NCI-H146 treated with DMSO at 0.1 percent for 48 hours (cell line): ENCODE measurements around the gene FLOT1.

Source experiments
- DNase-seq: peaks from one replicate; lab custom pipeline; 2025; ENCODE audit not compliant: unreplicated experiment; lab: John Stamatoyannopoulos, UW

The FLOT1 gene

GRCh38 chr6:30705620-30706019, 36.9 kb downstream of the FLOT1 start:
- no peak for DNase-seq

DNA sequence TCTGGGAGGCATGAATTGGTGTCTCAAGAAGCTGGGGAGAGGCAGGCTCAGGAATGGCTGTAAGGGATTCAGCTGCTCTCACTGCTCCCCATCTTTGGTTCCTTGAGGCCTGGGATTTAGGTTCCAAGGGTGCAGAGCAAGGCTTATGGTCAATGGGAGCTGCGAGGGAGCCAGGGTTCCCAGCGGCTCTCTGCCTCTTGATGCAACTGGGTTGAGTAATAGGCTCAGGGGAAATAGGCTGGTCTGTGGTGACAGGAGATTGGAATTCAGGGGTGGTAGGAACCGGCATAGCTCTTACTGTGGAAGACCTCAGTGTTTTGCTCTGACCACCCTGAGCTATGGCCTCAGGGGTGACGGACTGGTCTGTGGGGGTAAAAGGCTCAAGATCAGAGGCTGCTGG, 38.7 kb downstream of the FLOT1 start:
- no peak for DNase-seq

DNA sequence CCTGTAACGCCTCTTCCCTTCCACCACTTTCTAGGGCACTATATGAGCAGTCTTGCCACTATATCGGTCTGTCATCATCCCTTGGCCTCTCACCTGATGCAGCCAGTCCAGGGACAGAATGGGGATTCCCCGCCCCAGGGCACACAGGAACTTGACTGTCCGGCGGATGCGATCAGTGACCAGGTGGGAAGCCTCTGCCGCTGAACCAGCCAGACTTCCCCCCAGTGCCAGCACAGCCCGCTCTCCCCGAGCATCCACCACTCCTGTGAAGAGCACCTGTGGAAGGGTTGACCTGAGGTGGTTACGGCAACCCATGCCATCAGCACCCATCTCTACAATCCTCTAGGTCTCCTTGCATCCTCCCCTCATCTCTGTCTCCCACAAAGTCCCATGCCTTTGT, 39.5 kb downstream of the FLOT1 start:
- DNase-seq = no peak

- no peak for DNase-seq
Observed at GRCh38 chr6:30700340-30700739, 42.1 kb downstream of the FLOT1 start.

GRCh38 chr6:30696432-30696831, 46.1 kb downstream of the FLOT1 start:
- DNase-seq = no peak

- DNase-seq = peak; percentile 64
Observed at GRCh38 chr6:30691208-30691847, 51.2 kb downstream of the FLOT1 start.

DNA sequence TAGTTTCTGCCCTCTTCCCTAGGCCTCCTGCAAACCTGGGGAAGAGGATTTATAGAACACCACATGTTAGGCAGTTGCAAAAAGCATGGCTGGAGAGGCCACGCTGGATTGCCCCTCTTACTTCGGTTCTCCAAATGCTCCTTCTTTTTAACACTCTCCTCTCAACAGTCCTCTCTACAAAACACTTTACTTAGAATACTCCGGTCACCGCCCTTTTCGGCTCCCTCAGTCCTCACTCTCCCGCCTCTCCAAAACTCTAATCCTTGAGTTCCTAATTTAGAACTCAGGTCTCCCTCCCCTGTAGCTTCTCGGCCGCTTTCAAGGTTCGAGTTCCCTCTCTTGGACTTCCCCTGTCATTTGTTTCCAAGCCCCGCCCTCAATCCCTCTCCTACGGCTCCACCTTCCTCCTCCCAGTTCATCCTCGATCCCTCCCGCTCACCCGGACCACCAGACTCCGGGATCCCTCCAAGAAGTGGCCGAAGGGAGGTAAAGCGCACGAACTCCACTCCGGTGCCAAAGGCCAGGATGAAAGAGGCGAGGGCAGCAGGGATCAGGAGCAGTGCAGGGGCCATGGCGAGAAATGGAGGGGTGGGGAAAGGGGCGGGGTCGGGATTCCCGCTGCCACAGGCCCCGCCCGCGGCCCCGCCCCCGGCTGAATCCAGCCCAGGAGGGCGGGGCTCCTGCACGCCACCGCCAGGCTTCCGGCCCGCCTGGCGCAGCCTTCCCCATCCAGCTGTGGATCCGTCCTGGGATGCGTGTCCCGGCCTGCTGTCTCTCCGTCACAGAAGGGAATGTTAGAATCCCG, 51.9 kb downstream of the FLOT1 start, which contains the start of gene NRM:
TSS of gene NRM (minus strand) at position 582 of the 805 bp plus-strand sequence. CDS start at position 572, 10 bp downstream.
- DNase-seq = peak; percentile 90

DNA sequence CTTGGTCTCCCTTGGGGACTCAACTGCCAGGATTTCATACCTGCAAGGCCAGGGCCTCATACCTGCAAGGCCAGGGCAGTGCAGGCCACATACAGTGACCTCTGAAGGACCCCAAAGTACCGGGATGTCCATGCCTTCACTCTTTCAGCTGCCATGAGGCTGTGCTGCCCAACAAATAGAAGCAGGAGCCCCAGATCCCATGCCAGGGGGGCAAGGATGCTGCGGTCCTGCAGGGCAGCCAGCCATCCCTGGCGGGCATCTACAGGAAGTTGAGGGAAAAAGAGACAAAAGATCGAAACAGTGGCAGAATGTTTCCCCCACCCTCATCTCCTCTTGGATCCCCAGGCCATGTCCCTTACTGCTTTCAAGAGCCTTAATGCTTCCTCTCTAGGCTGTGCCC, 52.5 kb downstream of the FLOT1 start:
- DNase-seq = no peak

- no peak for DNase-seq
Observed at GRCh38 chr6:30689022-30689865, 53.2 kb downstream of the FLOT1 start.

DNA sequence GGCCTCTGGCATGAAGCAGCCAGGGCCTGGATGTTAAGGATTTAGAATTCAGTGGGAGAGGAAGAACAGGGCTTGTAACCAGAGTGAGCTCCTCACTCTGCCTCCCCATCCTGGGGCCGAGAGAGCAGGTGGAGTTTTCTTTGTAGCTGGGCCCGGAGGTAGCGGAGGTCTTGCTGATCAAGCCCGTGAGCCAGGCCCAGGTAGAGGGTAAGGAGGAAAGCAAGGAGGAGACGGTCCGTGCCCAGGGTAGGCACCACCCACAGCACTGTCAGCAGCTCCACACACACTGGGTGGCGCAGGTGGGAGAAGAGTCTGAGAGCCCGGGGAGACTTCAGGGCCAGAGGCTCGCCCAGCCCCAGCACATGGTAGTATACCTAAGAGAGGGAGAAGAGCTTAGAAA, 53.9 kb downstream of the FLOT1 start:
- DNase-seq = no peak

DNA sequence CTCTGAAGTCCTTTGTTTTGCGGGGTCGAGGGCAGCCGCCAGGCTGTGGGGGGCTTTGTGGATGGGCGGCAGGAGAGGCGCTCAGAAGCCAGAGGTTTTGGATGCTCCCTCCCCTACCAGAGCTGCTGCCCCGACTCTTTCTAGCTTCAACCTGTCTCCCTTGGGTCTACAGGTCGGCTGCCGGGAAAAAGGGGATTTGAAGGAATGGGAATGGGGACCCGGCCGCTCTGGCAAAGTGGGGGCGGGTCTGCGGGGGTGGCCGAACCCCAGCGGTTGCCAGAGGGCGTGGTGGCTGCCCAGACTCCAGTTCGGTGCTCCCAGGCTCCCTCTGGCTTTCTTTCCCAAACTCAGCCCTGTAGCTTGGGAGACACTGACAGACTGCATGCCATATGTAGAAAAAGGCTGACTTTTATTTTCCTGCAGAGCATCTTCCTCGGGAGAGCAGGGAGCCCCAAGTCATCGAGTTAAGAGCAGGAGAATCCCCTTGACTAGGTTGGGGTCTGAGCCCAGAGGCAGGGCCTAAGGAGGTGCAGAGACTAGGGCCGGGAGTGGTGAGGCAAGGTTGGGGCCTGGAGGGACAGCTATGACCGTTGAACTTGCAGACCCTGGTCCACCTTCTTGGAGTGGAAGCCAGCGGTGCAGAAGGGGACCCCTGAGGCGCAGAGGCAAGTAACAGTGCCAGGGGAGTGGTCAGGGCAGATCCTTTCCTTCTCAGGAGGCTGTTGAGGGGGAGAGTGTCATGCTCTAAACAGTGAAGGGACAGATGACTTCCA, 54.6 kb downstream of the FLOT1 start:
- no peak for DNase-seq

DNA sequence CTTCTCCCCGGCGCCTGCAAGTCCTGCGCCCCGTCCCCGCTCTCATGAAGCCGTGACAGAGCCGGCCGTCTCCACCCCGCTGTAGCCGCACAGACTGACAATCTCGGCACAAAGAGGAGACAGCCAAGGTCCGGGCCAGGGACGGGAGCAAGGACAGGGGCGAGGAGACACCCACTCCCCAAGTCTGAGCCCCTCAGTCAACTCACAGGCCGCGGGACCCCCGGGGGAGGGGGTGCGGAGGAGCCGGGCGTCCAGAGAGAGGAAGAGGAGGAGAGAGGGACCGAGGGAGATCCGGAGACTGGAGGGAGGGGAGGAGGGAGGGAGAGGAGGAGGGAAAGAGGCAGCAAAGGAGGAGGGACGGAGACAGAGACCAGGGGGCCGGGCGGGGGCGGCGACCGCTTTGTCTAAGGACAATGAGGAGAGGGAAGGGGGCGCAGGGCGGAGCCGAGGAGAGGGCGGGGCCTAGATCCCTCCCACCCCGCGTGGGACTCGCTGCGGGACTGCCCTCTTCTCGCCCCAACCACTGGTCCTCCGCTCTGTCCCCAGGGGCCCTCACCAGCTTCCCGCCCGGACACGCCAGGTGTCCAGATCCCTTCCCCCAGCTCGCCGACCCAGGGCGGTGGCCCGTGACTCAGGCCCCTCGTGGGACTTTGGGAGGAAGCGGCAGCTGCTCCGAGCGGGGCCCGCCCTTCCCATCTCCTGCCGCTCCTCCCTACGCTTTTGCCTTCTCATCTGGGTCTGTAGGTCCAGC, 55.4 kb downstream of the FLOT1 start:
- DNase-seq = peak; percentile 75

- DNase-seq = no peak
Observed at GRCh38 chr6:30686009-30686907, 56.2 kb downstream of the FLOT1 start, which contains the start of gene PPP1R18. PPP1R18 (minus strand) TSS chr6:30686645; CDS start chr6:30686018, 627 bp downstream.

DNA sequence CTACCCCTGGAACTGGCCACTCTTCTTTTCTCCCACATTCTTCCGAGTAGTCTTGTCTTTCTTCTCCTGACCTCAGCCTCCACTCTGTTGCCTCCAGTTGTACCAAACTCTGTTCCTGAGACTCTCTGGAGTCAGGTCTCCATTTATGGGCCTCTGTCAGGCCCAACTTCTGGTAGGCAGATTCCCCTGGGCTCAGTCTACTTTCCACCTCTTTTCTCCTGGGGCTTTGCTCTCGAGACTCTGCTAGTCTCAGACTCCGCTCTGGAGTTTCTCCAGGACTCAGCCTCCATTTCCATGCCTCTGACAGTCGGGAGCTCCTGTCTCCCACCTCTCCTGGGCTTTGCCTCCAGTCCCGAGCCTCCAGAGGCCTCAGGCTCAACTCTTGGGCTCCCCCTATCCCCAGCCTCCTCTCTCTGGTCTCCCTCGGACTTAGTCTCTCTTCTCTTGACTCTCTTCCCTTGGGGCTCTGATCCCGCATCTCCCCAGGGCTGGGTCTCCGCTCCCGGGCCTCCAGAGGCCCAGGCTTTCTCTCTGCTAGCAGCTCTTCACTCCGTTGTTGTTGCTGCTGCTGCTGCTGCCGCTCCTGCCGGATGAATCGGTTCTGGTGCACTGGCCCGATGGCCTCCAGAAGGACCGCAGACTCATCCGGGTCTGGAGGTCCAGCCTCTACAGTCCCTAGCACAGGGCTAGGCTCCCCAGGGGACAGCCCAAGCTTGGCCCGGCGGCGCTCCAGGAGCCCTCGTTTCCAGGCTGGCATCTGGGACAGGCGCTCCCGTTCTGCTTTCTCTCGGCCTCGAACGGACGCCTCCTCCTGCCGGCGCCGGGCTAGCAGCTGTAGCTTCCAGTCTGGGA, 57.1 kb downstream of the FLOT1 start:
- no peak for DNase-seq

DNA sequence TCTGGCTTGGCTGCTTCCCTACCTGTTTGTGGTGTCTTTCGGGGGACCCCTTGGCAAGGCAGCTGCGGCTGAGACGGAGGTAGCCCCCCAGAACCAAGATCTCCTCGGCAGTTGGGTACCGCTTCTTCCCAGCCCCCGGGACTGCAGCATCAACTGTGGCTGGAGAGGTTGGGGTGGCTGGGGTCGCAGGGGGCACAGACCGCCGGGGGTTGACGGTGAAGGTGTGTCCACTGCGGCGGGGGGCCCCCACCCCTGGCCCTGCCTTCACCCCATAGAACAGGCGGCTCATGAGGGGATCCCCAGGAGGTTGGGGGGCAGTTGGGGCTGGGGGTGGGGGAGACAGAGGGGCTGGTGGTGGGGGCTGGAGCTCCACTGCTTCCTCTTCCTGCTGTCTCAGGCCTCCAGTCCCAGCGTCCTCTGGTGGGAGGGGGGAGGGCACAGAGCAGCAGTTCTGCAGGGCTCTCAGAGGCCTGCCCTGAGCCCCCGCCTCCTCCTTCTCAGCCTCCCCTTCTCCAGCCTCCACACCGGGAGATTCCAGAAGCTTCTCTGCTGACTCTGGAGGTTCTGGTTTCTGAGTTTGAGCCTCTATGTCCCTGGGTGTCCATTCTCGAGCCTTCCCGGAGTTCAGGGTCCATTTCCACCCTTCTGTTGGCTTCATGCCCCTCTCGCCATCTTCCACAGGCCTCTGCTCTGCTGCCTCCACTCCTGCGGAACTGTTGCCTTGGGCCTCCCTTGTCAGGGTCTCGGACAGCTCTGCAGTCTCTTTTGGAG, 57.9 kb downstream of the FLOT1 start:
- DNase-seq = no peak

DNA sequence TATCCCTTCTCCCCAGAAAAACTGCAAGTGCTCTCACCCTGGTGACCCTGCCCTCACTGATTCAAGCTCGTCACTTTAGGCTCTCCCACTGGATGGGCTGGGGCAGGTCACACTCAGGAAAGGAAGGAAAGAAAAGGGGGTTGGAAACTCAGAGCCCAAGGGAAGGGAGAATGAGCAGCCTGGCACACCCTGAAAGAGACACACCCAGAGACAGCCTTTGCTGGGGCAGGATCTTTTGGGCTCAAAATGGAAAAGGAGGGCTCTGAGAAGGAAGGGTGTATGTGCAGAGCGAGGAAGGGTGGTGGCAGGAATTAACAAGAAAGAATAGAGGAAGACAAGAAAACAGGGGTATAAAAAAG, 58.5 kb downstream of the FLOT1 start:
- no peak for DNase-seq

DNA sequence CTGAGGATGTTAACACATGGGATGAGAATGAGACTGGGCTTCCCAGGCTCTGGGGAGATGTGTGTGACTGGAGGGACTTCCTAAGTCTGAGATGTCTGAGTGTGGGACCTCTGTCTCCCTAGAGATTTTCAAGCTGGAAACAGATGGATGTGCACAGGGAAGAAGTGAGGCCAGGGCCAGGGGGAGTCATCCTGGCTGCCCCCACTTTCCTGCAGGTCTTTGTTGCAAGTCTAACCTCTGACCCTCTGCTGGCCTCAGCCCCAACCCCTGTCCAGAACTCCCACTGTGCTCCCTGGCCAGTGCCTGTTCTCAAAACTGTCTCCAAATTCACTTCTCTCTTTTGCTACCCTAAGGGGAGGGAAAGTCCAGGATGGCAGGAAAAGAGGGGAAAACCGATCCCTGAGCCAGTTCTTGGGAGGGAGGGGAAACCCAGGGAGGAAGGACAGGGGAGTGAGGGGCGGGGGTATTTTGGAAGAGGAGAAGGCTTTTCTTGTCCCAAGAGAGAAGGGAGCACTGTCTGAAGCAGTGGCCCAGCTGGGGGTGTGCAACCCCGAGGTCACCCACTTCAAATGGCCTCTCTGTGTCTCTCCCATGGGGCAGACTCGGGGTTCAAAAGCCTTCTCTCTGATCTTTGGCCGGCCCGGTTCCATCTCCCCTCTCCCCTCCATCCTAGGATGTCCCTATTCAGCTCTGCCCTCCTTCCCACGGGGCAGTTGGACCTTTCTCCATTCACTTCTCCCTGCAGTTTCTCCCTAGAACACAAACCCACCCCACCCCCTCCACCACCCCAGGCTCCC, 59.1 kb downstream of the FLOT1 start:
- no peak for DNase-seq
